HepG2 (cell line): Measurements from ENCODE around the gene BCL2L1. TPM values are rescaled to one million over a fixed set of nuclear protein-coding genes. Genes with fewer than 3 reads are reported as not detected.
A peak's percentile ranks its signal among the peaks of the same experiment; 100 is the strongest.

Source experiments
- CBFB ChIP-seq: sonication (generic); formaldehyde crosslinking; IDR thresholded peaks from 2 replicates; pipeline ENCODE4 v1.4.0; 2020; ENCODE audit warnings: missing genetic modification reagents
- CHCHD3 ChIP-seq: sonication (generic); formaldehyde crosslinking; IDR thresholded peaks from 2 replicates; pipeline ENCODE4 v1.8.0; 2022; ENCODE audit warnings: mild to moderate bottlenecking, missing genetic modification reagents, moderate library complexity
- DR1 ChIP-seq: sonication (generic); formaldehyde crosslinking; IDR thresholded peaks from 2 replicates; pipeline ENCODE4 v1.8.0; 2021; ENCODE audit warnings: mild to moderate bottlenecking, missing genetic modification reagents, inconsistent platforms
- PAF1 ChIP-seq: IDR thresholded peaks from 2 replicates; pipeline ENCODE4 v1.6.1; 2016; ENCODE audit warnings: missing genetic modification reagents, missing compliant biosample characterization
- PLRG1 ChIP-seq: fragments of 450-650 bp; conservative IDR thresholded peaks from 2 replicates; pipeline ENCODE4 v1.6.1; 2016
- POLR2AphosphoS5 ChIP-seq: IDR thresholded peaks from 2 replicates; pipeline ENCODE4 v1.6.1; 2012; ENCODE audit warnings: low read depth, low read length
- RBFOX2 ChIP-seq: fragments of 200-400 bp; formaldehyde crosslinking; IDR thresholded peaks from 2 replicates; pipeline ENCODE4 v1.6.1; 2017; ENCODE audit warnings: low read depth, mild to moderate bottlenecking, low read length
- REPIN1 ChIP-seq: sonication (generic); formaldehyde crosslinking; IDR thresholded peaks from 2 replicates; pipeline ENCODE4 v1.8.0; 2022; ENCODE audit warnings: missing genetic modification reagents, low read depth, mild to moderate bottlenecking, borderline replicate concordance
- REXO4 ChIP-seq: sonication (generic); formaldehyde crosslinking; IDR thresholded peaks from 2 replicates; pipeline ENCODE4 v1.8.0; 2022; ENCODE audit warnings: missing genetic modification reagents, mild to moderate bottlenecking, borderline replicate concordance
- XRCC5 ChIP-seq: fragments of 200-400 bp; formaldehyde crosslinking; optimal IDR thresholded peaks from 2 replicates; pipeline ENCODE3; 2017; ENCODE audit warnings: mild to moderate bottlenecking, low read length
- ZBTB21 ChIP-seq: sonication (generic); formaldehyde crosslinking; IDR thresholded peaks from 2 replicates; pipeline ENCODE4 v1.4.0; 2020; ENCODE audit warnings: missing genetic modification reagents
- ZBTB3 ChIP-seq: sonication (generic); formaldehyde crosslinking; IDR thresholded peaks from 2 replicates; pipeline ENCODE4 v1.4.0; 2020; ENCODE audit warnings: low read depth, mild to moderate bottlenecking, moderate library complexity, missing genetic modification reagents, borderline replicate concordance
- ZMYM4 ChIP-seq: sonication (generic); formaldehyde crosslinking; IDR thresholded peaks from 2 replicates; pipeline ENCODE4 v1.8.1; 2023; ENCODE audit warnings: mild to moderate bottlenecking, missing genetic modification reagents
- ZNF138 ChIP-seq: sonication (generic); formaldehyde crosslinking; IDR thresholded peaks from 2 replicates; pipeline ENCODE4 v1.5.0; 2020; ENCODE audit warnings: mild to moderate bottlenecking, low read depth, missing genetic modification reagents
- ZNF431 ChIP-seq: sonication (generic); formaldehyde crosslinking; IDR thresholded peaks from 2 replicates; pipeline ENCODE4 v1.9.0; 2022; ENCODE audit warnings: missing genetic modification reagents, low read depth, mild to moderate bottlenecking, borderline replicate concordance
- ZNF552 ChIP-seq: sonication (generic); formaldehyde crosslinking; IDR thresholded peaks from 2 replicates; pipeline ENCODE4 v1.9.0; 2022; ENCODE audit warnings: missing genetic modification reagents, mild to moderate bottlenecking, borderline replicate concordance
- ZNF616 ChIP-seq: sonication (generic); formaldehyde crosslinking; IDR thresholded peaks from 2 replicates; pipeline ENCODE4 v1.5.0; 2020; ENCODE audit warnings: low read depth, mild to moderate bottlenecking, missing genetic modification reagents
- ZNF816 ChIP-seq: sonication (generic); formaldehyde crosslinking; IDR thresholded peaks from 2 replicates; pipeline ENCODE4 v1.8.0; 2022; ENCODE audit warnings: missing genetic modification reagents, mild to moderate bottlenecking, borderline replicate concordance
- polyA plus RNA-seq, 8 experiments: library from polyadenylated mRNA; depleted of rRNA in 3 of 8; stranded (reverse) in 7 of 8; unstranded in 1 of 8; fragments of >200 nt; fragmentation: Illumina TruSeq in 4 of 8; extraction: Trizol in 4 of 8; gene quantifications; 2 replicates each; pipeline versions ENCODE4 v1.2.1 to v1.2.3, GENCODE V29; 2011 to 2016; ENCODE audit warnings: low read depth in 4 of 8, missing spikeins in 1 of 8, mixed read lengths in 1 of 8; ENCODE audit not compliant: insufficient read depth in 1 of 8
- total RNA-seq, 5 experiments: library from RNA; depleted of rRNA; stranded (reverse); fragments of >200 nt; fragmentation: Illumina TruSeq; extraction: Trizol; gene quantifications; 2 replicates each; pipeline ENCODE4 v1.2.3, GENCODE V29; 2016; ENCODE audit warnings: low read depth in 1 of 5
- TF ChIP-seq, protein P1 (sequence below): sonication (generic); formaldehyde crosslinking; IDR thresholded peaks from 2 replicates; pipeline ENCODE4; 2020; ENCODE audit warnings: missing genetic modification reagents, mild to moderate bottlenecking, borderline replicate concordance
- TF ChIP-seq, protein P2 (sequence below): sonication (generic); formaldehyde crosslinking; conservative IDR thresholded peaks from 2 replicates; pipeline ENCODE4 v1.5.0; 2020; ENCODE audit warnings: missing genetic modification reagents
- TF ChIP-seq, protein P3 (sequence below): sonication (generic); formaldehyde crosslinking; IDR thresholded peaks from 2 replicates; pipeline ENCODE4 v1.4.0; 2020; ENCODE audit warnings: mild to moderate bottlenecking, missing genetic modification reagents
- TF ChIP-seq, protein P4 (sequence below): sonication (generic); formaldehyde crosslinking; IDR thresholded peaks from 2 replicates; pipeline ENCODE4 v1.4.0; 2020; ENCODE audit warnings: missing genetic modification reagents, low read depth, mild to moderate bottlenecking, borderline replicate concordance

The BCL2L1 gene
- total and polyA plus RNA-seq, 2 of the 13 experiments (the other 11 are each of a cell fraction or from before 2014, with no cell fraction given) = 164 to 258 TPM

DNA sequence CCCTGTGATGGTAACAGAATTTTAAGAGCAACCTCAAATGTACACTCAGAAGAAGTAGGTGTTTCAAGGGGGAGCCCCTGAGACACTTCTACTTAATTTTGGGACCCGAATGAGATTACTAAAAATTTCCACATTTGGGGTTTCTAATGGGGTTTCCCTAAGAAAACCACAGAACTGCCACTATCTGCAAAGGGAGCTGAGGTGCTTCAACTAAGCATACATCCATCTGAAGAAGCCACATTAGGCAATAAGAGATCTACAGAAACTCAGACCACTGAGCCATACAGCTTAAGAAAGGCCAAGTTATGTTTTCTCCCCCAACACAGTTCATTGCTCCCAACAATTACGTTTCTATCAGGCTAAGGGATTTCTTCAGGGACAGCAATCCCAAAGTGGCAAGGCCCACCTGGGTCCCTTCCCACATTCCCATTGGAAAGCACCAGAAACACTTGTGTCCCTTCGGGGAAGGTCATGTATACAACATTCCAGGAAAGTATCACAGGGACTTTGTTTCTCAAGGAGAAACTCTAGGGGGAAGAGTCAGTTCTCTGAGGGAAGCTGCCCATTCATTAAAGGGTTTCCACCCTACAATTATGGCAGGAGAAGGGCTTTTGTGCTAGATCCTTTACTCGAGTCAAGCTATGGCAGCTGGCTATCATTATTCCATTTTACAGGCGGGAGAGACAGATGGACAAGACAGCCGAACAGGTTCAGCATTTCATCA, 5.0 kb downstream of the BCL2L1 start (continued):
- TF ChIP-seq, protein P1, sequence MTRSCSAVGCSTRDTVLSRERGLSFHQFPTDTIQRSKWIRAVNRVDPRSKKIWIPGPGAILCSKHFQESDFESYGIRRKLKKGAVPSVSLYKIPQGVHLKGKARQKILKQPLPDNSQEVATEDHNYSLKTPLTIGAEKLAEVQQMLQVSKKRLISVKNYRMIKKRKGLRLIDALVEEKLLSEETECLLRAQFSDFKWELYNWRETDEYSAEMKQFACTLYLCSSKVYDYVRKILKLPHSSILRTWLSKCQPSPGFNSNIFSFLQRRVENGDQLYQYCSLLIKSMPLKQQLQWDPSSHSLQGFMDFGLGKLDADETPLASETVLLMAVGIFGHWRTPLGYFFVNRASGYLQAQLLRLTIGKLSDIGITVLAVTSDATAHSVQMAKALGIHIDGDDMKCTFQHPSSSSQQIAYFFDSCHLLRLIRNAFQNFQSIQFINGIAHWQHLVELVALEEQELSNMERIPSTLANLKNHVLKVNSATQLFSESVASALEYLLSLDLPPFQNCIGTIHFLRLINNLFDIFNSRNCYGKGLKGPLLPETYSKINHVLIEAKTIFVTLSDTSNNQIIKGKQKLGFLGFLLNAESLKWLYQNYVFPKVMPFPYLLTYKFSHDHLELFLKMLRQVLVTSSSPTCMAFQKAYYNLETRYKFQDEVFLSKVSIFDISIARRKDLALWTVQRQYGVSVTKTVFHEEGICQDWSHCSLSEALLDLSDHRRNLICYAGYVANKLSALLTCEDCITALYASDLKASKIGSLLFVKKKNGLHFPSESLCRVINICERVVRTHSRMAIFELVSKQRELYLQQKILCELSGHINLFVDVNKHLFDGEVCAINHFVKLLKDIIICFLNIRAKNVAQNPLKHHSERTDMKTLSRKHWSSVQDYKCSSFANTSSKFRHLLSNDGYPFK (CRISPR knock-in tag) = no peak
- TF ChIP-seq ZNF816 (CRISPR knock-in tag) (no peak), XRCC5 (no peak), POLR2AphosphoS5 (peak; percentile 43; the same call in 1 of the 2 replicates), ZNF138 (CRISPR knock-in tag) (no peak), ZNF431 (CRISPR knock-in tag) (no peak), CBFB (CRISPR knock-in tag) (no peak), ZNF552 (CRISPR knock-in tag) (no peak), ZMYM4 (CRISPR knock-in tag) (no peak), RBFOX2 (peak; percentile 81), REPIN1 (CRISPR knock-in tag) (0 out of 2 replicates have a peak, but pooled peaks have one; percentile 37), ZNF616 (CRISPR knock-in tag) (no peak), PAF1 (CRISPR knock-in tag) (peak; percentile 27), PLRG1 (no peak), REXO4 (CRISPR knock-in tag) (no peak), ZBTB21 (CRISPR knock-in tag) (no peak), CHCHD3 (CRISPR knock-in tag) (no peak), ZBTB3 (CRISPR knock-in tag) (no peak), DR1 (CRISPR knock-in tag) (no peak)
- TF ChIP-seq, protein P2, sequence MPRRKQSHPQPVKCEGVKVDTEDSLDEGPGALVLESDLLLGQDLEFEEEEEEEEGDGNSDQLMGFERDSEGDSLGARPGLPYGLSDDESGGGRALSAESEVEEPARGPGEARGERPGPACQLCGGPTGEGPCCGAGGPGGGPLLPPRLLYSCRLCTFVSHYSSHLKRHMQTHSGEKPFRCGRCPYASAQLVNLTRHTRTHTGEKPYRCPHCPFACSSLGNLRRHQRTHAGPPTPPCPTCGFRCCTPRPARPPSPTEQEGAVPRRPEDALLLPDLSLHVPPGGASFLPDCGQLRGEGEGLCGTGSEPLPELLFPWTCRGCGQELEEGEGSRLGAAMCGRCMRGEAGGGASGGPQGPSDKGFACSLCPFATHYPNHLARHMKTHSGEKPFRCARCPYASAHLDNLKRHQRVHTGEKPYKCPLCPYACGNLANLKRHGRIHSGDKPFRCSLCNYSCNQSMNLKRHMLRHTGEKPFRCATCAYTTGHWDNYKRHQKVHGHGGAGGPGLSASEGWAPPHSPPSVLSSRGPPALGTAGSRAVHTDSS (CRISPR knock-in tag) = no peak
- TF ChIP-seq, protein P3, sequence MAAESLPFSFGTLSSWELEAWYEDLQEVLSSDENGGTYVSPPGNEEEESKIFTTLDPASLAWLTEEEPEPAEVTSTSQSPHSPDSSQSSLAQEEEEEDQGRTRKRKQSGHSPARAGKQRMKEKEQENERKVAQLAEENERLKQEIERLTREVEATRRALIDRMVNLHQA (CRISPR knock-in tag) = no peak
- TF ChIP-seq, protein P4, sequence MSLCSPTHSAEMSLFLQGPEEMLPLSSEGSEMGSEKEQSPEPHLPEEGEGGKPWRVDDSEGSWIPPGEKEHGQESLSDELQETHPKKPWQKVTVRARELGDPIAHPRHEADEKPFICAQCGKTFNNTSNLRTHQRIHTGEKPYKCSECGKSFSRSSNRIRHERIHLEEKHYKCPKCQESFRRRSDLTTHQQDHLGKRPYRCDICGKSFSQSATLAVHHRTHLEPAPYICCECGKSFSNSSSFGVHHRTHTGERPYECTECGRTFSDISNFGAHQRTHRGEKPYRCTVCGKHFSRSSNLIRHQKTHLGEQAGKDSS (CRISPR knock-in tag) = no peak
